GM12878 (cell line): Measurements from ENCODE around the gene ELL. TPM values are rescaled to one million over a fixed set of nuclear protein-coding genes. Genes with fewer than 3 reads are reported as not detected.
A peak's percentile ranks its signal among the peaks of the same experiment; 100 is the strongest.

Experiments used
- CHD1 ChIP-seq: IDR thresholded peaks from 2 replicates; pipeline ENCODE4 v1.6.1; 2012; ENCODE audit warnings: low read depth, low read length, improper control_type of control experiment
- DPF2 ChIP-seq: fragments of 450-650 bp; IDR thresholded peaks from 2 replicates; pipeline ENCODE4 v1.6.1; 2017; ENCODE audit warnings: mild to moderate bottlenecking
- EED ChIP-seq: sonication (generic); IDR thresholded peaks from 2 replicates; pipeline ENCODE4 v1.6.1; 2016; ENCODE audit warnings: antibody characterized with exemption, low read depth
- IKZF2 ChIP-seq, 2 experiments: fragments of 450-650 bp; IDR thresholded peaks; 2 replicates each; pipeline ENCODE4 v1.6.1; 2017; ENCODE audit warnings: mild to moderate bottlenecking in 2 of 2, moderate library complexity in 2 of 2
- MTA3 ChIP-seq: IDR thresholded peaks from 2 replicates; pipeline ENCODE4 v1.6.1; 2012; ENCODE audit warnings: low read length, inconsistent platforms, borderline replicate concordance
- NRF1 ChIP-seq: conservative IDR thresholded peaks from 2 replicates; pipeline ENCODE4 v1.6.1; 2011; ENCODE audit warnings: mild to moderate bottlenecking, low read depth, low read length, improper control_type of control experiment
- POU2F2 ChIP-seq: IDR thresholded peaks from 3 replicates; pipeline ENCODE4 v1.6.1; 2011; ENCODE audit warnings: low read depth, mild to moderate bottlenecking, low read length, borderline replicate concordance
- SUPT20H ChIP-seq: IDR thresholded peaks from 2 replicates; pipeline ENCODE4 v1.6.1; 2011; ENCODE audit warnings: low read depth, mild to moderate bottlenecking, low read length, moderate library complexity, borderline replicate concordance; ENCODE audit not compliant: control insufficient read depth
- ZNF24 ChIP-seq: fragments of 450-650 bp; IDR thresholded peaks from 2 replicates; pipeline ENCODE4 v1.6.1; 2017; ENCODE audit warnings: antibody characterized with exemption, mild to moderate bottlenecking
- polyA plus RNA-seq, 11 experiments: library from polyadenylated mRNA; depleted of rRNA in 4 of 11; unstranded in 6 of 11; stranded (reverse) in 5 of 11; fragments of >200 nt; fragmentation: Nextera tagmentation in 4 of 11; fragmentation: Illumina TruSeq in 1 of 11; extraction: Ambion mirVana in 4 of 11; extraction: Trizol in 1 of 11; gene quantifications; 1 replicate in 1 of 11; 2 replicates in 10 of 11; pipeline versions ENCODE4 v1.2.1 to v1.2.3, GENCODE V29; 2011 to 2016; ENCODE audit warnings: inconsistent platforms in 2 of 11, missing spikeins in 2 of 11, low read depth in 1 of 11
- total RNA-seq, 4 experiments: library from RNA; depleted of rRNA in 3 of 4; stranded (reverse); fragments of >200 nt in 3 of 4; fragmentation: Illumina TruSeq in 1 of 4; extraction: Trizol in 1 of 4; gene quantifications; 2 replicates each; pipeline versions ENCODE4 v1.2.1 to v1.2.3, GENCODE V29; 2013 to 2021
- TF ChIP-seq, protein P1 (sequence below): fragments of 450-650 bp; IDR thresholded peaks from 2 replicates; pipeline ENCODE4 v1.6.1; 2017; ENCODE audit warnings: low read depth, mild to moderate bottlenecking, moderate library complexity
- TF ChIP-seq, protein P2 (sequence below): fragments of 450-650 bp; IDR thresholded peaks from 2 replicates; pipeline ENCODE4 v1.6.1; 2017; ENCODE audit warnings: mild to moderate bottlenecking, moderate library complexity
- TF ChIP-seq, protein P3 (sequence below): fragments of 150-350 bp; IDR thresholded peaks from 2 replicates; pipeline ENCODE4 v1.6.1; 2016; ENCODE audit warnings: low read depth, low read length

Gene ELL
- total and polyA plus RNA-seq, 10 of the 15 experiments (the other 5 are each of a cell fraction or from before 2014, with no cell fraction given): 0.91 to 25.0 (median 9.1) TPM

DNA sequence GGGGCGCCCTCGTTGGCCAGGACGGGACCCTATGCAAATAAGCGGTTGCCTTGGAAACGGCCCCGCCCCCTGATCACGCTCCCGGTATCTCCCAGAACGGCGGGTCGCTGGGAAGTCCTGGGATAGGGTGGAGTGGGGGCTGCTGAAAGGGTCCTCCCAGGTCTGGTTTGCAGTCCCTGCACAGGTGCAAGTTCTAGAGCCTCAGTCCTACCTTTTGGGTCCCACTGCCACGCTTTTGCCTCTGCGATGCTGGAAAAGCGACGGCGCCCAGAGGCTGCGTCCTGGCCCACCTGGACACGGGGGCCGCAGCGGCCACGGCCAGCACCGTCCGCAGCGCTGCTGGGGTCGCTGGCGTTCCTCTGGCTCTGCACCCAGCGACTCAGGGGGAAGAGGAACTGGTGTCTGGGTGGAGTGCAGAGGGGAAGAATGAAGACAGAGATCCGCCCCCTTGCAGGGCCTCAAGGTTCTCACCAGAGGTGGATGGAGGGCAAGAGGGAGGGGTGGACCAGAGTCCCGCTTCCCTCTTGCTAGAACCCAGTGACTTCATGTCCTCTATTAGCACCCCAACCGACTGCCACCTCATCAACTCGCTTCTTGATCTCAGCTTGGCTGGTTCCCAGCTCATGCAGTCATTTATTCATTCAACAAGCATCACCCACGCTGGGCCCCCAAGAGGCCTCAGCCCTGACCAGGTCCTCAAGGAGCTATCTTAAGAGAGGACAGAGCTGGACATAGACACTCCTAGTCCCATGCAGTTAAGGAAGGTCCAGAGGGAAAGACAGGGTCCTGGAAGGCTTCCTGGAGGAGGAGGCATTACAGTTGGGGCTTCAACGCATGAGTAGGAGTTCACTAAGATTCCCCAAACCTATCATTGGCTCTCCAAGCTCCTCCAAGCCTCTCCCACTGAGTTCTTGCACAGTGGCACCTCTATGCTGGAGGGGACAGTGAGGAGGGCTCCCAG is 124.3 kb downstream of the ELL start, which contains the start of gene LRRC25 (continued):
- peak in 1 of 2 experiments; percentile 27; a peak in 1 of 4 replicates for TF ChIP-seq IKZF2 (IDR thresholded peaks at IDR 0.05)
- TF ChIP-seq, protein P1, sequence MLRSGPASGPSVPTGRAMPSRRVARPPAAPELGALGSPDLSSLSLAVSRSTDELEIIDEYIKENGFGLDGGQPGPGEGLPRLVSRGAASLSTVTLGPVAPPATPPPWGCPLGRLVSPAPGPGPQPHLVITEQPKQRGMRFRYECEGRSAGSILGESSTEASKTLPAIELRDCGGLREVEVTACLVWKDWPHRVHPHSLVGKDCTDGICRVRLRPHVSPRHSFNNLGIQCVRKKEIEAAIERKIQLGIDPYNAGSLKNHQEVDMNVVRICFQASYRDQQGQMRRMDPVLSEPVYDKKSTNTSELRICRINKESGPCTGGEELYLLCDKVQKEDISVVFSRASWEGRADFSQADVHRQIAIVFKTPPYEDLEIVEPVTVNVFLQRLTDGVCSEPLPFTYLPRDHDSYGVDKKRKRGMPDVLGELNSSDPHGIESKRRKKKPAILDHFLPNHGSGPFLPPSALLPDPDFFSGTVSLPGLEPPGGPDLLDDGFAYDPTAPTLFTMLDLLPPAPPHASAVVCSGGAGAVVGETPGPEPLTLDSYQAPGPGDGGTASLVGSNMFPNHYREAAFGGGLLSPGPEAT: no peak
- peak; percentile 89 for TF ChIP-seq POU2F2
- TF ChIP-seq, protein P2, sequence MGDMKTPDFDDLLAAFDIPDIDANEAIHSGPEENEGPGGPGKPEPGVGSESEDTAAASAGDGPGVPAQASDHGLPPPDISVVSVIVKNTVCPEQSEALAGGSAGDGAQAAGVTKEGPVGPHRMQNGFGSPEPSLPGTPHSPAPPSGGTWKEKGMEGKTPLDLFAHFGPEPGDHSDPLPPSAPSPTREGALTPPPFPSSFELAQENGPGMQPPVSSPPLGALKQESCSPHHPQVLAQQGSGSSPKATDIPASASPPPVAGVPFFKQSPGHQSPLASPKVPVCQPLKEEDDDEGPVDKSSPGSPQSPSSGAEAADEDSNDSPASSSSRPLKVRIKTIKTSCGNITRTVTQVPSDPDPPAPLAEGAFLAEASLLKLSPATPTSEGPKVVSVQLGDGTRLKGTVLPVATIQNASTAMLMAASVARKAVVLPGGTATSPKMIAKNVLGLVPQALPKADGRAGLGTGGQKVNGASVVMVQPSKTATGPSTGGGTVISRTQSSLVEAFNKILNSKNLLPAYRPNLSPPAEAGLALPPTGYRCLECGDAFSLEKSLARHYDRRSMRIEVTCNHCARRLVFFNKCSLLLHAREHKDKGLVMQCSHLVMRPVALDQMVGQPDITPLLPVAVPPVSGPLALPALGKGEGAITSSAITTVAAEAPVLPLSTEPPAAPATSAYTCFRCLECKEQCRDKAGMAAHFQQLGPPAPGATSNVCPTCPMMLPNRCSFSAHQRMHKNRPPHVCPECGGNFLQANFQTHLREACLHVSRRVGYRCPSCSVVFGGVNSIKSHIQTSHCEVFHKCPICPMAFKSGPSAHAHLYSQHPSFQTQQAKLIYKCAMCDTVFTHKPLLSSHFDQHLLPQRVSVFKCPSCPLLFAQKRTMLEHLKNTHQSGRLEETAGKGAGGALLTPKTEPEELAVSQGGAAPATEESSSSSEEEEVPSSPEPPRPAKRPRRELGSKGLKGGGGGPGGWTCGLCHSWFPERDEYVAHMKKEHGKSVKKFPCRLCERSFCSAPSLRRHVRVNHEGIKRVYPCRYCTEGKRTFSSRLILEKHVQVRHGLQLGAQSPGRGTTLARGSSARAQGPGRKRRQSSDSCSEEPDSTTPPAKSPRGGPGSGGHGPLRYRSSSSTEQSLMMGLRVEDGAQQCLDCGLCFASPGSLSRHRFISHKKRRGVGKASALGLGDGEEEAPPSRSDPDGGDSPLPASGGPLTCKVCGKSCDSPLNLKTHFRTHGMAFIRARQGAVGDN: no peak
- TF ChIP-seq ZNF24: no peak
- TF ChIP-seq DPF2: 0 out of 2 replicates have a peak, but pooled peaks have one; percentile 47
- TF ChIP-seq NRF1: no peak
- TF ChIP-seq SUPT20H: no peak
- TF ChIP-seq, protein P3, sequence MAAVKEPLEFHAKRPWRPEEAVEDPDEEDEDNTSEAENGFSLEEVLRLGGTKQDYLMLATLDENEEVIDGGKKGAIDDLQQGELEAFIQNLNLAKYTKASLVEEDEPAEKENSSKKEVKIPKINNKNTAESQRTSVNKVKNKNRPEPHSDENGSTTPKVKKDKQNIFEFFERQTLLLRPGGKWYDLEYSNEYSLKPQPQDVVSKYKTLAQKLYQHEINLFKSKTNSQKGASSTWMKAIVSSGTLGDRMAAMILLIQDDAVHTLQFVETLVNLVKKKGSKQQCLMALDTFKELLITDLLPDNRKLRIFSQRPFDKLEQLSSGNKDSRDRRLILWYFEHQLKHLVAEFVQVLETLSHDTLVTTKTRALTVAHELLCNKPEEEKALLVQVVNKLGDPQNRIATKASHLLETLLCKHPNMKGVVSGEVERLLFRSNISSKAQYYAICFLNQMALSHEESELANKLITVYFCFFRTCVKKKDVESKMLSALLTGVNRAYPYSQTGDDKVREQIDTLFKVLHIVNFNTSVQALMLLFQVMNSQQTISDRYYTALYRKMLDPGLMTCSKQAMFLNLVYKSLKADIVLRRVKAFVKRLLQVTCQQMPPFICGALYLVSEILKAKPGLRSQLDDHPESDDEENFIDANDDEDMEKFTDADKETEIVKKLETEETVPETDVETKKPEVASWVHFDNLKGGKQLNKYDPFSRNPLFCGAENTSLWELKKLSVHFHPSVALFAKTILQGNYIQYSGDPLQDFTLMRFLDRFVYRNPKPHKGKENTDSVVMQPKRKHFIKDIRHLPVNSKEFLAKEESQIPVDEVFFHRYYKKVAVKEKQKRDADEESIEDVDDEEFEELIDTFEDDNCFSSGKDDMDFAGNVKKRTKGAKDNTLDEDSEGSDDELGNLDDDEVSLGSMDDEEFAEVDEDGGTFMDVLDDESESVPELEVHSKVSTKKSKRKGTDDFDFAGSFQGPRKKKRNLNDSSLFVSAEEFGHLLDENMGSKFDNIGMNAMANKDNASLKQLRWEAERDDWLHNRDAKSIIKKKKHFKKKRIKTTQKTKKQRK: no peak
- peak; percentile 39; the same call in 1 of the 2 replicates for TF ChIP-seq EED
- TF ChIP-seq CHD1: no peak
- TF ChIP-seq MTA3: no peak
